GM23338 (cell line): ENCODE results near the gene COL4A2. TPM values are rescaled to one million over a fixed set of nuclear protein-coding genes. Genes with fewer than 3 reads are reported as not detected.

Source experiments
- ATAC-seq: fragments of 200-7000 bp; cut with Tn5 transposase; 3 replicates; pipeline ENCODE4 v1.9.1; 2020
- DNase-seq: peaks from one replicate; pipeline ENCODE4 v3.0.0-alpha.2; 2015; ENCODE audit warnings: low spot score
- H2AFZ ChIP-seq: fragments of 200-600 bp; sonication (generic); 2 replicates; pipeline ENCODE4 v1.8.0; 2016; ENCODE audit warnings: antibody characterized with exemption, mild to moderate bottlenecking, moderate library complexity
- H3F3A ChIP-seq: fragments of 200-600 bp; sonication (generic); replicated peaks from 2 replicates; pipeline ENCODE4 v1.8.0; 2017; ENCODE audit warnings: antibody characterized with exemption, mixed run types, low read depth
- H3K27ac ChIP-seq: fragments of 200-600 bp; sonication (generic); 2 replicates; pipeline ENCODE4 v1.6.1; 2016; ENCODE audit warnings: low read depth
- H3K27me3 ChIP-seq: fragments of 200-600 bp; sonication (generic); 2 replicates; pipeline ENCODE4 v1.8.0; 2016; ENCODE audit warnings: mild to moderate bottlenecking, mixed run types, moderate library complexity; ENCODE audit not compliant: insufficient read depth
- H3K36me3 ChIP-seq: fragments of 200-600 bp; sonication (generic); 2 replicates; pipeline ENCODE4 v1.8.0; 2016; ENCODE audit warnings: mild to moderate bottlenecking; ENCODE audit not compliant: insufficient read depth
- H3K4me1 ChIP-seq: fragments of 200-600 bp; sonication (generic); 2 replicates; pipeline ENCODE4 v1.8.0; 2016; ENCODE audit warnings: mild to moderate bottlenecking, moderate library complexity; ENCODE audit not compliant: insufficient read depth
- H3K4me2 ChIP-seq: fragments of 200-600 bp; sonication (generic); 2 replicates; pipeline ENCODE4 v1.7.1; 2017; ENCODE audit warnings: mixed run types
- H3K4me3 ChIP-seq: fragments of 200-600 bp; sonication (generic); 2 replicates; pipeline ENCODE4 v1.6.1; 2016; ENCODE audit warnings: mixed run types
- H3K79me2 ChIP-seq: fragments of 200-600 bp; sonication (generic); replicated peaks from 2 replicates; pipeline ENCODE4 v1.8.0; 2017; ENCODE audit warnings: mild to moderate bottlenecking; ENCODE audit not compliant: insufficient read depth
- H3K9me2 ChIP-seq: fragments of 200-600 bp; sonication (generic); 2 replicates; pipeline ENCODE4 v1.8.0; 2017; ENCODE audit not compliant: insufficient read depth
- H4K20me1 ChIP-seq: fragments of 200-600 bp; sonication (generic); replicated peaks from 2 replicates; pipeline ENCODE4 v1.8.0; 2017; ENCODE audit warnings: mild to moderate bottlenecking; ENCODE audit not compliant: insufficient read depth
- H3K27ac Mint-ChIP-seq: 2 replicates; pipeline ENCODE4 v1.8.0; 2020; ENCODE audit warnings: inconsistent platforms, mild to moderate bottlenecking, moderate library complexity, mixed read lengths
- H3K27me3 Mint-ChIP-seq: 3 replicates; pipeline ENCODE4 v1.8.0; 2022; ENCODE audit warnings: low read depth, mild to moderate bottlenecking, moderate library complexity, mixed read lengths, inconsistent platforms; ENCODE audit not compliant: insufficient read depth, poor library complexity
- H3K36me3 Mint-ChIP-seq: 3 replicates; pipeline ENCODE4 v1.8.0; 2021; ENCODE audit warnings: low read depth, mild to moderate bottlenecking, inconsistent platforms, moderate library complexity, mixed read lengths
- H3K4me1 Mint-ChIP-seq: 3 replicates; pipeline ENCODE4 v1.8.0; 2020; ENCODE audit warnings: mild to moderate bottlenecking, inconsistent platforms, mixed read lengths
- H3K4me3 Mint-ChIP-seq: 3 replicates; pipeline ENCODE4 v1.8.0; 2021; ENCODE audit warnings: moderate library complexity, mild to moderate bottlenecking, inconsistent platforms, mixed read lengths
- H3K9me3 Mint-ChIP-seq: 3 replicates; pipeline ENCODE4 v1.8.0; 2020; ENCODE audit warnings: moderate library complexity, mild to moderate bottlenecking, inconsistent platforms, mixed read lengths
- CREB1 ChIP-seq: fragments of 250-450 bp; sonication (Bioruptor Pico); IDR thresholded peaks from 2 replicates; pipeline ENCODE4 v1.5.0; 2020; ENCODE audit warnings: low read depth, mild to moderate bottlenecking, moderate library complexity
- ETS1 ChIP-seq: IDR thresholded peaks from 2 replicates; pipeline ENCODE4 v1.6.1; 2016; ENCODE audit warnings: antibody characterized with exemption
- EZH2phosphoT487 ChIP-seq: fragments of 200-600 bp; sonication (generic); IDR thresholded peaks from one replicate; pipeline ENCODE4 v1.8.1; 2018; ENCODE audit warnings: antibody characterized with exemption; ENCODE audit not compliant: unreplicated experiment
- NANOG ChIP-seq: IDR thresholded peaks from 2 replicates; pipeline ENCODE4 v1.6.1; 2016; ENCODE audit warnings: antibody characterized with exemption, borderline replicate concordance
- POLR2AphosphoS5 ChIP-seq: IDR thresholded peaks from 2 replicates; pipeline ENCODE4 v1.6.1; 2016; ENCODE audit warnings: antibody characterized with exemption, low read depth
- STAT1 ChIP-seq: IDR thresholded peaks from one replicate; pipeline ENCODE4 v1.6.1; 2016; ENCODE audit warnings: antibody characterized with exemption; ENCODE audit not compliant: unreplicated experiment
- ZNF114 ChIP-seq: fragments of 250-450 bp; sonication (Bioruptor Pico); IDR thresholded peaks from 2 replicates; pipeline ENCODE4 v1.5.0; 2020; ENCODE audit warnings: mild to moderate bottlenecking, moderate library complexity
- ZNF331 ChIP-seq: fragments of 250-450 bp; sonication (Bioruptor Pico); IDR thresholded peaks from 2 replicates; pipeline ENCODE4 v1.5.0; 2020; ENCODE audit warnings: low read depth, mild to moderate bottlenecking, moderate library complexity
- polyA plus RNA-seq: library from polyadenylated mRNA; unstranded; fragments of >200 nt; fragmentation: Nextera tagmentation; extraction: Ambion mirVana; gene quantifications from 2 replicates; pipeline ENCODE4 v1.2.1, GENCODE V29; 2016
- total RNA-seq: library from RNA; depleted of rRNA; stranded (reverse); fragments of >200 nt; shearing (Covaris generic); gene quantifications from 2 replicates; pipeline ENCODE4 v1.2.3, GENCODE V29; 2014
- TF ChIP-seq, protein P1 (sequence below), 2 experiments: fragments of 200-600 bp in 1 of 2; sonication (generic) in 1 of 2; conservative IDR thresholded peaks; 2 replicates each; pipeline versions ENCODE4 v1.5.1 to v1.6.1; 2016 to 2017; ENCODE audit warnings: antibody characterized with exemption in 2 of 2, low read depth in 2 of 2, mild to moderate bottlenecking in 2 of 2, moderate library complexity in 1 of 2

The COL4A2 gene
- total and polyA plus RNA-seq, 2 experiments from 2014 or later, result 37.4 to 131 TPM

- peaks cover 28% of the 10 kb centered on the region for H3K36me3 Mint-ChIP-seq
These were observed 158.6 kb downstream of the COL4A2 start for GRCh38 chr13:110465696-110466095.

GRCh38 chr13:110466266-110466915 lies 159.3 kb downstream of the COL4A2 start:
- H3K36me3 Mint-ChIP-seq, result peaks cover 31% of the 10 kb centered on the region

More at GRCh38 chr13:110465696-110466095, 158.6 kb downstream of the COL4A2 start:
- no peak overlapping the region for H2AFZ ChIP-seq
- no peak overlapping the region for H3K4me3 ChIP-seq
- DNase-seq (no peak), ATAC-seq (no peak)
- H3K4me3 Mint-ChIP-seq, result no peak overlapping the region
- H3K9me3 Mint-ChIP-seq, result no peaks in the 10 kb centered on the region
- peaks cover 8% of the 10 kb centered on the region for H3K27me3 Mint-ChIP-seq
- H3K27ac ChIP-seq, result no peak overlapping the region
- H3K27ac Mint-ChIP-seq, result no peak overlapping the region
- H3K4me1 Mint-ChIP-seq, result peaks cover 5% of the 10 kb centered on the region
- H3F3A ChIP-seq, result no peaks in the 10 kb centered on the region
- no peaks in the 10 kb centered on the region for H4K20me1 ChIP-seq
- no peaks in the 10 kb centered on the region for H3K79me2 ChIP-seq
- H3K27me3 ChIP-seq, result no peaks in the 10 kb centered on the region
- TF ChIP-seq EZH2phosphoT487 (no peak), NANOG (no peak), POLR2AphosphoS5 (no peak), STAT1 (no peak), ZNF114 (CRISPR knock-in tag) (no peak), CREB1 (no peak), ZNF331 (CRISPR knock-in tag) (no peak), ETS1 (no peak)
- TF ChIP-seq, protein P1, sequence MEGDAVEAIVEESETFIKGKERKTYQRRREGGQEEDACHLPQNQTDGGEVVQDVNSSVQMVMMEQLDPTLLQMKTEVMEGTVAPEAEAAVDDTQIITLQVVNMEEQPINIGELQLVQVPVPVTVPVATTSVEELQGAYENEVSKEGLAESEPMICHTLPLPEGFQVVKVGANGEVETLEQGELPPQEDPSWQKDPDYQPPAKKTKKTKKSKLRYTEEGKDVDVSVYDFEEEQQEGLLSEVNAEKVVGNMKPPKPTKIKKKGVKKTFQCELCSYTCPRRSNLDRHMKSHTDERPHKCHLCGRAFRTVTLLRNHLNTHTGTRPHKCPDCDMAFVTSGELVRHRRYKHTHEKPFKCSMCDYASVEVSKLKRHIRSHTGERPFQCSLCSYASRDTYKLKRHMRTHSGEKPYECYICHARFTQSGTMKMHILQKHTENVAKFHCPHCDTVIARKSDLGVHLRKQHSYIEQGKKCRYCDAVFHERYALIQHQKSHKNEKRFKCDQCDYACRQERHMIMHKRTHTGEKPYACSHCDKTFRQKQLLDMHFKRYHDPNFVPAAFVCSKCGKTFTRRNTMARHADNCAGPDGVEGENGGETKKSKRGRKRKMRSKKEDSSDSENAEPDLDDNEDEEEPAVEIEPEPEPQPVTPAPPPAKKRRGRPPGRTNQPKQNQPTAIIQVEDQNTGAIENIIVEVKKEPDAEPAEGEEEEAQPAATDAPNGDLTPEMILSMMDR (conservative IDR thresholded peaks at IDR 0.05; ENCODE audit: low read depth in 2 of 2), result no peak
- H3K36me3 ChIP-seq, result no peaks in the 10 kb centered on the region; the same call in 1 of the 2 replicates
- no peaks in the 10 kb centered on the region for H3K9me2 ChIP-seq
- H3K4me1 ChIP-seq, result no peaks in the 10 kb centered on the region
- H3K4me2 ChIP-seq, result no peak overlapping the region

More at GRCh38 chr13:110466266-110466915, 159.3 kb downstream of the COL4A2 start:
- Mint-ChIP-seq H3K27me3 (peaks cover 8% of the 10 kb centered on the region), H3K4me3 (no peak overlapping the region), H3K4me1 (peaks cover 10% of the 10 kb centered on the region), H3K27ac (no peak overlapping the region), H3K9me3 (no peaks in the 10 kb centered on the region)
- Histone ChIP-seq H3K4me3 (no peak overlapping the region), H3F3A (no peaks in the 10 kb centered on the region), H3K27me3 (no peaks in the 10 kb centered on the region), H3K4me2 (no peak overlapping the region), H3K27ac (no peak overlapping the region), H3K36me3 (peaks cover under 1% of the 10 kb centered on the region; the same call in 1 of the 2 replicates), H2AFZ (no peak overlapping the region), H3K79me2 (no peaks in the 10 kb centered on the region), H4K20me1 (no peaks in the 10 kb centered on the region), H3K4me1 (no peaks in the 10 kb centered on the region), H3K9me2 (no peaks in the 10 kb centered on the region)
- DNase-seq (no peak), ATAC-seq (peak; percentile 67)
- TF ChIP-seq POLR2AphosphoS5, result no peak
- no peak for TF ChIP-seq ETS1
- no peak for TF ChIP-seq EZH2phosphoT487
- TF ChIP-seq STAT1, result no peak
